22Rv1 (cell line): Measurements from ENCODE around the gene PARD3.

ENCODE experiments used
- CTCF ChIP-seq: fragments of 450-650 bp; IDR thresholded peaks from 2 replicates; pipeline ENCODE4 v1.5.1; 2017; ENCODE audit warnings: mild to moderate bottlenecking
- ZFX ChIP-seq: fragments of 450-650 bp; IDR thresholded peaks from 2 replicates; pipeline ENCODE4 v1.6.1; 2017; ENCODE audit warnings: antibody characterized with exemption, borderline replicate concordance

- TF ChIP-seq CTCF (no peak), ZFX (no peak)
Measured at GRCh38 chr10:34606890-34607289, 208.2 kb downstream of the PARD3 start.
